Kidney epithelial cell (primary cell): ENCODE results near the gene SLC6A3. TPM values are rescaled to one million over a fixed set of nuclear protein-coding genes. Genes with fewer than 3 reads are reported as not detected.

Source experiments
- DNase-seq: peaks from one replicate; pipeline ENCODE4 v3.0.0-alpha.2; 2010; ENCODE audit warnings: low read depth
- H3K27me3 ChIP-seq: 2 replicates; pipeline ENCODE4 v1.6.0; 2011; ENCODE audit warnings: low read length; ENCODE audit not compliant: control insufficient read depth, insufficient read depth
- H3K36me3 ChIP-seq: 2 replicates; pipeline ENCODE4 v1.5.1; 2011; ENCODE audit warnings: low read length; ENCODE audit not compliant: control insufficient read depth, insufficient read depth
- H3K4me3 ChIP-seq: 2 replicates; pipeline ENCODE4 v1.5.1; 2011; ENCODE audit warnings: low read depth, mild to moderate bottlenecking, control low read depth, low read length
- CTCF ChIP-seq: IDR thresholded peaks from 2 replicates; pipeline ENCODE4 v1.5.1; 2011; ENCODE audit warnings: mild to moderate bottlenecking, moderate library complexity, low read length, control low read depth, inconsistent platforms; ENCODE audit not compliant: insufficient read depth, poor library complexity, severe bottlenecking
- total RNA-seq: library from RNA; depleted of rRNA; stranded (reverse); fragments of >200 nt; gene quantifications from 2 replicates; pipeline ENCODE4 v1.2.3, GENCODE V29; 2015

SLC6A3 gene
- total RNA-seq, 1 donor from 2014 or later = not detected

DNA sequence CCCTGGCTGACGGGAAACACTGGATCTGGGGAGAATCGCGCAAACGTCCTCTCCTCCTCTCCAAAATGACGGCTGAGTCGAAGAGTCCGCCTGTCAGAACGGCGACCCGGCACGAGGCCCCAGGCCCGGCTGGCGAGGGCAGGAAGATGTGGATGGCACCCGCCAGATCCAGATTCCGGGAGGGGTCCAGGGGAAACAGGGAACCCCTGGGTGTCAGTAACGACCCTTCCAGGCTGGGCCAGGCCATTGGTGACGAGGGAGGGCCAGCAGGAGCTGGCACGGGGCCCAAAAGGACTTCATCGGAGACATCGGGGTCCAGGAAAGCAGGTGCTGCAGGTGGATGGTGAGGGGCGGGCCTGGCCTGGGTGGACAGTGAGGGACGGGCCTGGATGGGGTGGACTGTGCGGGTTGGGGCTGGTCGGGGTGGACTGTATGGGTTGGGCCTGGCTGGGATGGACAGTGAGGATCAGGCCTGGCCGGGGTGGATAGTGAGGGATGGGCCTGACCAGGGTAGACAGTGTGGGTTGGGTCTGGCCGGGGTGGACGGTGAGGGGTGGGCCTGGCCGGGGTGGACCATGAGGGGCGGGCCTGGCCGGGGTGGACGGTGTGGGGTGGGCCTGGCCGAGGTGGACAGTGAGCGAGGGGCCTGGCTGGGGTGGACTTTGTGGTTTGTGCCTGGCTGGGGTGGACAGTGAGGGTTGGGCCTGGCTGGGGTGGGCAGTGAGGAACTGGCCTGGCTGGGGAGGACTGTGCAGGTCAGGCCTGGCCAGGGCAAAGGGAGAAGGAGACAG lies 14.0 kb downstream of the SLC6A3 start:
- H3K4me3 ChIP-seq = no peak overlapping the region
- TF ChIP-seq CTCF = no peak

GRCh38 chr5:1430121-1430795 lies 15.0 kb downstream of the SLC6A3 start:
- no peak for TF ChIP-seq CTCF
- H3K36me3 ChIP-seq = no peaks in the 10 kb centered on the region
- no peak overlapping the region for H3K4me3 ChIP-seq
- DNase-seq = no peak
- H3K27me3 ChIP-seq = no peaks in the 10 kb centered on the region

More for the DNA sequence above, 14.0 kb downstream of the SLC6A3 start:
- H3K27me3 ChIP-seq = no peaks in the 10 kb centered on the region
- DNase-seq = no peak
- H3K36me3 ChIP-seq = no peaks in the 10 kb centered on the region

GRCh38 chr5:1429496-1429895 lies 15.7 kb downstream of the SLC6A3 start:
- Histone ChIP-seq H3K36me3 (no peaks in the 10 kb centered on the region), H3K27me3 (no peaks in the 10 kb centered on the region), H3K4me3 (no peak overlapping the region)
- TF ChIP-seq CTCF = no peak
- DNase-seq = no peak

DNA sequence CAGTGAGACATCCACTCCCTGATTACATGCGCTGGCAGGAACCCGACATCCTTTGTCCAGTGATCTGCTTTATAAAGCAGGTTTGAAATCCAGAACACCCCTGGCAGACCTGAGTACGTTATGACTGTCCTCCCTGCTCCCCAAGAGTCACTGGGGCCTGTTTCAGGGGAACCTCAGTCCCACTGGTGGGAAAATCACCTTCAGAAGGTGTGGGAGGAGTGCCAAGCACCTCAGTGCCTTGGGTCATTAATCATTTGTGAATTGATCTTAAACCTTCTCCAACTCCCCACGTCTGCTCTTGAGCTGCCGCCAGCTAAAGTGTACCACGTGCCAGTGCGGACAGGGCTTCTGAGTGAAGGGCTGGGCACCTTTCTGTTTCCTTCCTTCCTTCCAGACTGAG lies 16.2 kb downstream of the SLC6A3 start:
- no peak for DNase-seq

DNA sequence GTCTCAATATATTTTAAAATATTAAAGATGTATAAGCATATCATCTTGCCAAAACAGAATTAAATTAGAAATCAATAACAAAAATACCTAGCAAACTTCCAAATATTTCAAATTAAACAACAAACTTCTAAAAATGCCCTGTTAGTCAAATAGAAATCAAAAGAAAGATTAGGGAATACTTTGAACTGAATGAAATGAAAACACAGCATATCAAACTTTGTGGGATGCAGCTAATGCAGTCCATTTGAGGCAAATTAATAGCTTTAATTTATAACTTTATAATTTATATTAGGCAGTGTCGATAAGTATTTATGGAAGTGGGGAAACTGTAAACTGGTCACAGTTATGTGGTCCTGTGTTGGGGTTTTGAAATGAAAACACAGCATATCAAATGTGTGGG lies 17.1 kb downstream of the SLC6A3 start:
- H3K36me3 ChIP-seq = no peaks in the 10 kb centered on the region
- no peak for TF ChIP-seq CTCF
- H3K4me3 ChIP-seq = no peak overlapping the region
- no peaks in the 10 kb centered on the region for H3K27me3 ChIP-seq
- no peak for DNase-seq

More for the DNA sequence above, 16.2 kb downstream of the SLC6A3 start:
- no peak overlapping the region for H3K4me3 ChIP-seq
- H3K36me3 ChIP-seq = no peaks in the 10 kb centered on the region
- no peaks in the 10 kb centered on the region for H3K27me3 ChIP-seq
- TF ChIP-seq CTCF = no peak
